Measurements from ENCODE around the gene SEPTIN1. TPM values are rescaled to one million over a fixed set of nuclear protein-coding genes. Genes with fewer than 3 reads are reported as not detected.

SEPTIN1 gene, protein sequence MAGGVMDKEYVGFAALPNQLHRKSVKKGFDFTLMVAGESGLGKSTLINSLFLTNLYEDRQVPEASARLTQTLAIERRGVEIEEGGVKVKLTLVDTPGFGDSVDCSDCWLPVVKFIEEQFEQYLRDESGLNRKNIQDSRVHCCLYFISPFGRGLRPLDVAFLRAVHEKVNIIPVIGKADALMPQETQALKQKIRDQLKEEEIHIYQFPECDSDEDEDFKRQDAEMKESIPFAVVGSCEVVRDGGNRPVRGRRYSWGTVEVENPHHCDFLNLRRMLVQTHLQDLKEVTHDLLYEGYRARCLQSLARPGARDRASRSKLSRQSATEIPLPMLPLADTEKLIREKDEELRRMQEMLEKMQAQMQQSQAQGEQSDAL
- 2.1 TPM for polyA plus RNA-seq (2013, experiment 1 of 2; ENCODE audit: insufficient read length)
- polyA plus RNA-seq (2013, experiment 2 of 2; ENCODE audit: insufficient read length): 2.7 TPM

DNA sequence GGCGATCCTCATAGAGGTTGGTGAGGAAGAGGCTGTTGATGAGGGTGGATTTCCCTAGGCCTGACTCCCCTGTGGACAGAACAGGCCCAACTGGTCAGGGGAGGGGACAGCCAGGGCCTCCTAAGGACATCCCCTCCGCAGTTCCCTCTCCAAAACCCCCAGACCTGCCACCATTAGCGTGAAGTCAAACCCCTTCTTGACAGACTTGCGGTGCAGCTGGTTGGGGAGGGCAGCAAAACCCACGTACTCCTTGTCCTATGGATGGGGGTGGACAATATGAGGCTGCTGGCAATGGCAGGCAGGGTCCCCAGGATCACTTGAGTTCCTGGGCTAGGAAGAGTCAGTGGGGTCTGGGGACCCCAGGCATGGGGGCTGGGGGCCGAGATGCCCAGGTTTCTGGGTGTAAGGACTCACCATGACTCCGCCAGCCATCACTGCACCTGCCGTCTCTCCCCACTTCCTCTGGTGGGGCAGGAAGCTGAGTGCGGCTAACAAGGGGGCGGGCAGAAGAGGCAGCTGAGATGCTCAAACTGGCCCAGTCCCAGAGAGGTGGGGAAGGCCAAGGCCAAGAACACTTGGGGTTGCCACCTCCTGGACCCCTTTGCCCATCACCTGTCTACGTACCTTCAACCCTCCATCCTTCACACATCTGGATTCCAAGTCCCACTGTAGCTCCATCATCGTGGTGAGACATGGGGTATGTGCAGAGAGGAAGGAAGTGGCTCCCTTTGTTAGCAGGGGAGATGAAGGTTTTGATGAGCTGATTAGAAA is at the start of gene SEPTIN1:
Gene SEPTIN1, minus strand, starts transcription at position 451 of the 771 bp plus-strand sequence. Its CDS starts 19 bp downstream, at position 432.
- DNase-seq: no peak

DNA sequence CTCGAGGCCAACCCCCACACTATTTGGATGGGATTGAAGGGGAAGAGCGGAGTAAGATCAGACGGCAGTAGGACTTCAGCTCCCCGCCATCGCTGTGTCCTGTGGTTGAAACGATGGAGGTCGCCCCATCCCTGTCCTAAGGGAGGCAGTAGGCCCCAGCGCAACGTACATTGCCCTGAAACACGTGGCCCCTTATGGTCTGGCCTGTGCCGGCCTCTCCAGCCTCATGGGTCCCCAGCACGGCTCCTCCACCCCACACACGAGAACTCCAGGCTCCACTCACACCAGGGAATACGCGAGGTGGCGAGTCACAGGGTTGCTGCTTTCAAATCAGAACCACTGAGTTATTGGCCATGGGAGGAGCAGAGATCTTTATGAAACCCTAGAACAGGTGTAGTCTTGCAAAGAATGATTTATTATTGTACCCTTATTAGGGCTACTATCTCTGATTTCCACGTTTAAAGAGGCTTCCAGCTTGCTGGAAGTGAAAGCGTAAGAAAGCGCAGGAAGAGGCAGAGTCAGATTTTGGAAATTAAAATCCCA is 48.1 kb upstream of the SEPTIN1 start:
- no peak for DNase-seq

DNA sequence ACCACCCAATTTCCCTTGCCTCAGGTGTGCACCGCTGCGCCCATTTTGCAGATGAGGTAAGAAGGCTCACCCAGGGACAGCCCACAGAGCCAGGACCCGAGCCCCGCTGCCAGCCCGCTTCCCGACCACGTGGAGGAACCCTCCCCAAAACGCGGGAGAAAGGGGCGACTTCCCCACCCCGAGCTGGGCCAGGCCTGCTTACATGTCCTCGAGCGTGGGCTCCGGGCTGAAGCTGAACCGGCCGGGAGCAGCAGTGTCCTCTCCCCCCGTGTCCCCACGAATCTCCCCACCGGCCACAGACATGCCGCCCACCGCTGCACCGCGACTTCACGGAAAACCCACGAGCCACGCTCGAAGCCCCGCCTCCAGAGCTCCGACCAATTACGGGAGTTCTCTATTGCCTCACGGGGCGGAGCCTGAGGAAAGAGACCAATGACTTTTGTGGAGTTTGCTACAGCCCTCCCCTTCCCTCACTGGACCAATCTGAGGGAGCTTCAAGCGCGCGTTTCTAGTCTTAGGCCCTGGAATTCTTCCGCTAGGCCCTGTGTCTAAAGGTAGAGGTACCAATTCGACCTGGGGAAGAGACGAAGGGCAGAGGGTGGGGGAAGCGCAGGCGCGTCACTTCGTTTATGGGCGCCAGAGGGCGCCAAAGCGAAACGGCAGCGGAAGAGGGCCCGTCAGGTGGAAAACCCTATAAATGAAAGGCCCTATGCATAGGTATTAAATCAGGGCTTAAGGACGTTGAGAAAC is 47.5 kb upstream of the SEPTIN1 start, which contains the start of gene DCTPP1:
Gene DCTPP1, minus strand, starts transcription at position 353 of the 750 bp plus-strand sequence. Its CDS starts 50 bp downstream, at position 303.
- peak; percentile 99 for DNase-seq

DNA sequence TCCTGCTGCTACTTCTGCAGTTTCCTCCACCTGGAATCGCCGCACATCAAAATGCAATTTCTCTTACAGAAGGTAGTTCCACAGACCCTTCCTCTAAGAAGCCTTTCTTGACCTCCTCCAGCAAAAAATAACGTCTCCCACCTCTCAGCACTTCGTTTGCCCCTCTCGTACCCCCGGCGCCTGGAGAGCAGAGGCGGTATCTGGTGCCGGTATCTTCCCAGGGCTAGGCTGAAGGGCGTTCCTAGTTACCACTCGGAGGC is 47.0 kb upstream of the SEPTIN1 start:
- DNase-seq: no peak

DNA sequence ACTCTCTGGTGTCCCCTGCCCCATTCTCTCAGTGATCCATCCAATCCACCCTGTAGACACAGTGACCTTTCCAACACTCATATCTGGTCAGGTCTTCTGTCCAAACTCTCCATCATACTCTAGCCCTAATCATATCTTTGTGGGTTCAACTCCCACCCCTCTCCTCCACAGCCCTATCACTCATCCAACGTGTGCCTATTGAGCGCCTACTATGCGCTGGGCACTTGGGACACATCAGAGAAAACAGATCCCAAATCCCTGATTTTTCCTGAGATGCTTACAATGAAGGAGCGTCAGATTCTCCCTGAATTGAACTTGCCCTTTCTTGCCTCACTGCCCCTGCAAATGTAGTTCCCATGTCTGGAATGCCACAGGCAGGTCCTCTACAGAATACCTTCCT is 45.7 kb upstream of the SEPTIN1 start:
- DNase-seq: no peak

DNA sequence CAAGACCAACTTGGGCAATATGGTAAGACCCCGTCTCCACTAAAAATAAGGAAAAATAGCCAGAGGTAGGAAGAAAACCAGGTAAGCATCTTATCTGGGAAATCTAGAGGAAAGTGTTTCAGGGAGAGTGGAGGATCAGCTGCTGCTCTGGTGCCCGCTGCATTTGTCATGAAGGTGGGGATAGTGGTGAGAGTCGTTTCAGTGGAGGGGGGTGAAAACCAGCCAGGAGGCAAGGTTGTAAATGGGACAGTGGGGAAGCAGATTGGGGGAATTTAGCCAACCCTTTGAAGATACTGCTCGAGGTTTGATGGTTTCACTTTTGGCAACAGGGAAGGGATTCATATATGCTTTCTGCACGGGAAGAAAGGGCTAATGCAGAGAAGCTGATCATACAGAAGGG is 38.6 kb upstream of the SEPTIN1 start:
- DNase-seq: no peak

DNA sequence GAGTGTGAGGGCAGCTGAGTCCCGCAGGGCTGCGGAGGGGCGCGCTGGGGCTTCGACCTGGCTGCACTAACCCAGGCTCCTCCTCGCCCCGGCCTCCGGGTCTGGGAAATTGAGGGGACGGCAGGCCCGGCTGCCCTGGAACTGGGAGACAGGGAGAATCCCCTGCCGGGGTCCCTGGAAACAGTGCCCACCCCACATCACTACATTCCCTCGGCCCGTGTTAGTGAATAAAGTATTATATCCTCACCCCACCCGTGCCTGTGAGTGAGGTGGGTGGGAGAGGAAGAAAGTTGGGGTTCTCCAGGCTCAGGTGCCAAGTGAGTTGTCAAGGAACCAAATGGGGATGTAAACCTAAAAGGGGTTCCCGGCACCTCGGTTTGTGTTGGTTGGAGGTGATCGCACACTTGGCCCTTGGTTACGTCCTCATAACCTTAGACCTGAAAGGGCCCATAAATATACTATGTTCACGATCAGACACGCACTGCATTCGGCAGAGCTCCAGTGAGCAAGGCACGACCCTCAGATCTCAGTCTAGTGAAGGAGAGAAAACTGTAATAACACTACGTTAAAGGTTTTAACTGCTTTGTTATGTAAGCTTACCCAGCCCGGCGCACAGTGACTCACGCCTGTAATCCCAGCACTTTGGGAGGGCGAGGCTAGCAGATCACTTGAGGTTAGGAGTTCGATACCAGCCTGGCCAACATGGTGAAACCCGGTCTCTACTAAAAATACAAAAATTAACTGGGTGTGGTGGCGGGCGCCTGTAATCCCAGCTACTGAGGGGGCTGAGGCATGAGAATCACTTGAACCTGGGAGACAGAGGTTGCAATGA is 36.2 kb upstream of the SEPTIN1 start:
- DNase-seq: no peak

DNA sequence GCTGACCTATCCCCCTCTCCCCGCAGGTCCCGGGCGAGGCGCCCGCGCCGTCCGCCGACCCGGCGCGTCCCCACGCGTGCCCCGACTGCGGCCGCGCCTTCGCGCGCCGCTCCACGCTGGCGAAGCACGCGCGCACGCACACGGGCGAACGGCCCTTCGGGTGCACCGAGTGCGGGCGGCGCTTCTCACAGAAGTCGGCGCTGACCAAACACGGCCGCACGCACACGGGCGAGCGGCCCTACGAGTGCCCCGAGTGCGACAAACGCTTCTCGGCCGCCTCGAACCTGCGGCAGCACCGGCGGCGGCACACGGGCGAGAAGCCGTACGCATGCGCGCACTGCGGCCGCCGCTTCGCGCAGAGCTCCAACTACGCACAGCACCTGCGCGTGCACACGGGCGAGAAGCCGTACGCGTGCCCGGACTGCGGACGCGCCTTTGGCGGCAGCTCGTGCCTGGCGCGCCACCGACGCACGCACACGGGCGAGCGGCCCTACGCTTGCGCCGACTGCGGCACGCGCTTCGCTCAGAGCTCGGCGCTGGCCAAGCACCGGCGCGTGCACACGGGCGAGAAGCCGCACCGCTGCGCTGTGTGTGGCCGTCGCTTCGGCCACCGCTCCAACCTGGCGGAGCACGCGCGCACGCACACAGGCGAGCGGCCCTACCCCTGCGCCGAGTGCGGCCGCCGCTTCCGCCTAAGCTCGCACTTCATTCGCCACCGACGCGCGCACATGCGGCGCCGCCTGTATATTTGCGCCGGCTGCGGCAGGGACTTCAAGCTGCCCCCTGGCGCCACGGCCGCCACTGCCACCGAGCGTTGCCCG is 35.4 kb upstream of the SEPTIN1 start:
- peak; percentile 85 for DNase-seq

DNA sequence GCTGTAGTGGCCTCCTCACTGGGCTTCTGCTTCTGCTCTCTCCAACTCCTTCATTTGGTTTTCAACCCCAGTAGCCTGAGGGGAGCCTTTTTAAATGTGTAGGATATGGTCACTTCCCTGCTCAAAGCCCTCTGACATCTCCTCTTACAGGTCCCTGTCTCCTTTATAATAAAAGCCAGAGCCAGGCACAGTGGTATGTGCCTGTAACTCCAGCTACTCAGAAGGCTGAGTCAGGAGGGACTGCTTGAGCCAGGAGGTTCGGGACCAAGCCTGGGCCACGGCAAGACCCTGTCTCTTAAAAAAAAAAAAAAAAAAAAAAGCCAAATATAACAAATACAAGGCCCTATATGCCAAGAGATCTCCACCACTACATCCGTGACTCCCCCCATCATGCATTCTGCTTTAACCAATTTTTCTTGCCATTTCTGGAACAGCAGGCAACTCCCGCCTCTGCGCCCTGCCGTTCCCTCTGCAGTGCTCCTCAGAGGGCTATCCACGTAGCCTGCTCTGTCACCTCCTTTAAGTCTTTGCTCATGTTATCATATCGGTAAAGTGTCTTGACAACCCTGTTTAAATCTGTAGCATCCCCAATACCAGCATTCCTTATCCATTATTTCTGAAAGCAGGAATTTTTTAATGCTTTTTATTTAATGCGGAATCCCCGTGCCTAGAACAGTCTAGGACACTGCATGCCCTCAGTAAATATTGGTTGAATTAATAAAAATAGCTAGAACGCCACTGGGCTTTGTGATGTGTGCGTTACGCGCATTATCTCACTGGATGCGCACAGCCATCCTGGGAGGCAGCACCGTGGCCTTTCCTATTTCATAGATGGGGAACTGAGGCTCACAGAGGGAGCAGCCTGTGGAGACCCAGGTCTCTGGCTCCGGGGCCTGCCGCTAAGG is 34.5 kb upstream of the SEPTIN1 start:
- DNase-seq: no peak

DNA sequence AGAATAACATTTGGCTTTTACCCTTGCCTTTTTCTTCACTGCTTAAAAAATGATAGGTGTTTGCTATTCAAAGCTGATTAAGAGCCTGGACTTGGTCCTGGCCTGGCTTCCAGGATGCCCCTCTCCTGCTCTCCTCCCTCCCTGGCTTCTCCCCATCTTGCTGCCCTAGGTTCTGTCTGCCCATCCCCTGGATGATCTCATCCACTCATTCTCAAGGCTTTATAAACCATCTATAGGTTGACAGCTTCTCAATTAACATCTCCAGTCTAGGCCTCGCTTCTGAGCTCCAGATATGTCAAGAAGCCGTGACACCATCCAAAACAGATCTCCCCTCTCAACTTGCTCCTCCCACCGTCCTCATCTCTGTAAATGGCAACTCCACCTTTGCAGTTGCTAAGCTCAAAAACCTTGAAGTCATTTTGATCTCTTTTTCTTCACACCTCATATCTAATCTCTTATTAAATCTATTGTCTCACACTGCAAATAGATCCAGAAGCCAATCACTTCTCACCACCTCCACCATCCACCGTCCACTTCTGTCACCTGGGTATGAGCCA is 33.8 kb upstream of the SEPTIN1 start:
- no peak for DNase-seq

DNA sequence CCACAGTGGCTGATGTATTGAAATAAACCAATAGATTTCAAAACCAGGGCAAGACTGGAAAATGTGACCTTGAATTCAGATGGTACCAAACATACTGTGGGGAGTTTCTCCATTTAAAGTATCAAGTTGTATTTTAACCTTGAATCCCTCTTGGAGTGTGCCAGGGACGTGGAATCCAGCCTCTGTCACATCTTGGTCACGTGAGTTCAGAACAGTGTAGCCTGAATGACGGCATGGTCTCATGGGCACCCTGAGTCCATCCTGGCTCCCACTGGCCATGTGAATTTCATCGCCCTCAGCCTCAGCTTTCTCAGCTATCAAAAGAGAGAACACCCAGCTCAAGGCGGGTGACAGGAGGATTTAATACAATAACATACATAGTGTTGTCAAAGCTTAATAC is 31.8 kb upstream of the SEPTIN1 start:
- DNase-seq: no peak

DNA sequence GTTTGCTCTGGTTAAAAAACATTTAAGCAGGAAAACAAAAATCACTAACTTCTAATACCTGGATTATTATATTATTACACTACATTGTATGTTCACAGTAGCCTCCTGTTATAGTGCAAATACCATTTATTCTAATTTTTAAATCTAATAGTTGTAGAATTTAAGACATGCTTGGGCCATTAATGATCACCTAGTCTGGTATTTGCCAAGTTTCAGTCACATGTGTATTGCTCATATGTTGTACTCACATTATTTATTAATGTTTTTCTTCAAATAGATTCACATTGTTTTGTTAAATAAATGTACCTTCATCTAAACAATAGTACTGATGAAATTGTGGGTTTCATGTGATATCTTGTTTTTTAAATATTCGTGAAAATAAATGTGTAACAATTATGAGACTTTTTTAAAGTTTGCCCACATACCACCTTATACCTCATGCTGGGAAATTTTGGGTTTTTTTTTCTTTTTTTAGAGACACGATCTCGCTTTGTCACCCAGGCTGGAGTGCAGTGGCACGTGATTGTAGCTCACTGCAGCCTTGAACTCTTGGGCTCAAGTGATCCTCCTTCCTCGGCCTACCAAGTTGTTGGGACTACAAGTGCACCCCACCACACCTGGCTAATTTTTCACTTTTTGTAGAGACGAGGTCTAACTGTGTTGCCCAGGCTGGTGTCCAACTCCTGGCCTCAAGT is 30.9 kb upstream of the SEPTIN1 start:
- no peak for DNase-seq

DNA sequence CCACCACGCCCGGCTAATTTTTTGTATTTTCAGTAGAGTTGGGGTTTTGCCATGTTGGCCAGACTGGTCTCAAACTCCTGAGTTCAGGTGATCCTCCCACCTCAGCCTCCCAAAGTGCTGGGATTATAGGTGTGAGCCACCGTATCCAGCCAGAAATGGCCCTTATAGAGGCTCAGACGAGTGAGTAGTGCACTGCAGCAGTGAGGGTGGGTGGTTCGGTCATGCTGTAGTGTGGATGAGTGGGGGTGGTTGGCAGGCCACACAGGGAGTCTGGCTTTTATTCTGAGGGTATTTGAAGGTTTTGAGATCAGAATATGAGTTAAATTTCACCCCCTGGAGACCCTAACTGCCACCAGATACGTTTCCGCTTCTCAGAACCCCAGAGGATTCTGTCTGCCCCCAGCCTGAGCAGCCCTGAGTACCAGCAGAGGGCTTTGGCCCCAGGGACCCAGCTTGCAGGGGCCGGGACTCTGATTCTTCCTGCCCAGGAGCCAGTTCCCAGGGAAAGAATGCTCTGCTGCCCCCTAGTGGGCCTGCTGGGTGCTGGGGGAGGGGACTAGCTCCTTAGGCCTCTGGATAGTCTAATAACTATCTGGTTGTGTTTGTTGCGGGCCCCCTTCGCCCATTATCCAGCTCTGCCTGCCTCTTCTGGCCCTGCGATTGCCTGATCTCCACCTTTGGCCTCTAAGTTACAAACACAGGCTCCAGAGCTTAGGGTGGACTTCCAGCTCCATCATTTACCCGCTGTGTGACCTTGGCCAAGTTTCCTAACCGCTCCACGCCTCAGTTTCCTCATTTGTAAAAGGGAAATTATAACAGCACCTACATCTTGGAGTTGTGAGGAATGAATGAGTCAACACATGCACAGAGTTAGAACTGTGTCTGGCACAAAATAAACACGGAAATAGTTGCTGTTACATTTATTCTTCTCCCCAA is 27.0 kb upstream of the SEPTIN1 start:
- peak; percentile 85 for DNase-seq

DNA sequence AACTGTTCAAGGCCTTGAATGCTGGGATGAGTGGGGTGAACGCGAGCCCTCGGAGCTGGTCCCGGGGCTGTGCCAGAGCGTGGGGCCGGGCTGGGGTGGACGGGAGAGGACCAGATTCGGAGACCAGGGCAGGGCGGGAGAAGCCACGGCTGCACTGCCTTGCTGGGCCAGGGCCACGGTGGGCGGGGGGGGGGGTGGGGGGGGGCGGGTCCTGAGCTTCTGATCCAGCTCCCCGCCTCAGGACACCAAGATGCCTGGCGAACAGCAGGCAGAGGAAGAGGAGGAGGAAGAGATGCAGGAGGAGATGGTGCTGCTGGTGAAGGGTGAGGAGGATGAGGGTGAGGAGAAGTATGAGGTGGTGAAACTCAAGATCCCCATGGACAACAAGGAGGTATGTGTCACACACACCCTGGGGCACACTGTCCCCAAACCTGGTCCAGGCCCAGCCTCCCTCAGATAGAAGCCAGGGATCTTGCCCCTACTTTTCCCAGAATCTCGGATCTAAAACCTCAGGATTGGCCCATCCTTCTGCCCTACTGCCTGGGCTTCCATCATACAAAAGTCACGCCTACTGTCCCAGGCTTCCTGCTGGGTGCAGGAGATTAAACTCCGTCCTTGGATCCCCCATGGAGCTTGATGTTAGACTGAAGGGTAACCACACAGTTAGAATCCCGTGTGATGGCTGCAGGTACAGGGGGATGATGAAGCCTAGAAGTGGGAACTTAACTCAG is 25.6 kb upstream of the SEPTIN1 start:
- DNase-seq: no peak

DNA sequence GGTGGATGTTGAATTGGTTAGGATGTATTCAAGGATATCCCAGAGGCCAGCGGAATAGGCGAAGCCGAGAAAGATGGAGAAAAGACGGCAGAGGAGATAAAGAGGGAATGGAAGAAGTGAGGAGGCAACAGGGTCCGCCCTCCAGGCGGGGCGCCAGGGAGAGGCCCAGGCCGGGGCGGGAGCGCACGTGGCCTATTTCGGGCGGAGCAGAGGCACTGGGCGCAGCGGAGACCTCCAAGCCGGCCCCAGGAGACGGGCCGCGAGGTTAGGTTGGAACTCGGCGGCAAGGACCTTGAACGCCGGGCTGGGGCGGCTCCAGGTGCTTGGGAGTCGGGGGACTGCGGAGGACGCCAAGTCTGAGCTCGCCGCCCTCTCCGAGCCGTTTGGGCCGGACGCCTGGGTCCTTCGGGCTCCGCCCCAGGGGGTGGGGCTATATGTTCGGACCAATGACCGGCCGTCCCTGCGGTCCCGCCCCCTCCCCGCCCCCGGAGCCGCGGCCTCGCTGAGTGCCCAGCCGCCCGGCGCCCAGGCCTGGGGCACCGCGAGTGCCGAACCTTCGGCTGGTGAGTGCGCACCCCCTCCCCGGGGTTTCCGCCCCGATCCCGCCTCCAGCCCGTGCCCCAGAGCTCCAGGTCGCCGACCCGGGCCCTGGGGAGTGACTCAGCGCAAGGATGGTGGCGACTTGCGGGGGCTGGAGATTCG is 24.9 kb upstream of the SEPTIN1 start, which contains the start of gene ZNF771:
Gene ZNF771, plus strand, starts transcription at position 505 of the 702 bp plus-strand sequence. CDS start 448 bp downstream, outside the sequence.
- DNase-seq: peak; percentile 86

DNA sequence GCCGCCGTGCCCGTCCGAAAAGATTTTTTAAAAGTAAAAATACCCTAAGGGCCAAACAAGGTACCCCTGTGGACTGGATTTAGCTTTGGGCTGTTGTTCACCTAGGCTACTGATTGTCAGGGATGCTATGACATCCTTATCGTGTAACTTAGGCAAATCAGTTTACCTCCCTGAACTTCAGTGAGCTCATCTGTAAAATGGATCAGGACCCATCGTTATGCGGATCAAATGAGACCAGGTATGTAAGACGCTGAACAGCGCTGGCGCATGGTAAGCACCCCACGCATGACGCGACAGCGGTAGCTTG is 24.4 kb upstream of the SEPTIN1 start:
- DNase-seq: no peak

Data from fibroblast of skin of back (primary cell).